K562 (cell line): ENCODE results near the gene AKT1. TPM values are rescaled to one million over a fixed set of nuclear protein-coding genes. Genes with fewer than 3 reads are reported as not detected.

ENCODE experiments used
- BRD9 ChIP-seq: fragments of 450-650 bp; IDR thresholded peaks from 2 replicates; pipeline ENCODE4 v1.6.1; 2018; ENCODE audit warnings: low read depth; ENCODE audit not compliant: partially characterized antibody
- CREB5 ChIP-seq: fragments of 250-450 bp; sonication (Bioruptor Pico); IDR thresholded peaks from 2 replicates; pipeline ENCODE4 v1.5.0; 2020; ENCODE audit warnings: mild to moderate bottlenecking
- CTBP1 ChIP-seq: fragments of 450-650 bp; IDR thresholded peaks from 2 replicates; pipeline ENCODE4 v1.6.1; 2016; ENCODE audit warnings: borderline replicate concordance
- E4F1 ChIP-seq: fragments of 250-450 bp; sonication (Bioruptor Pico); IDR thresholded peaks from 2 replicates; pipeline ENCODE4 v1.5.0; 2021; ENCODE audit warnings: mild to moderate bottlenecking, borderline replicate concordance
- FOXJ3 ChIP-seq: sonication (generic); formaldehyde crosslinking; IDR thresholded peaks from 2 replicates; pipeline ENCODE4 v1.4.0; 2020; ENCODE audit warnings: mild to moderate bottlenecking, missing genetic modification reagents
- GATA2 ChIP-seq: sonication (generic); formaldehyde crosslinking; IDR thresholded peaks from 2 replicates; pipeline ENCODE4 v1.4.0; 2020; ENCODE audit warnings: mild to moderate bottlenecking, missing genetic modification reagents
- GMEB1 ChIP-seq: fragments of 250-450 bp; sonication (Bioruptor Pico); IDR thresholded peaks from 2 replicates; pipeline ENCODE4 v1.4.0; 2020; ENCODE audit warnings: mild to moderate bottlenecking
- JUNB ChIP-seq: fragments of 450-650 bp; formaldehyde crosslinking; conservative IDR thresholded peaks from 2 replicates; pipeline ENCODE4 v1.4.0; 2020; ENCODE audit warnings: mild to moderate bottlenecking
- MLLT1 ChIP-seq, 2 experiments: fragments of 450-650 bp; IDR thresholded peaks; 2 replicates each; pipeline ENCODE4 v1.6.1; 2016
- NONO ChIP-seq, 2 experiments: fragments of 200-400 bp in 1 of 2; fragments of 450-650 bp in 1 of 2; formaldehyde crosslinking in 1 of 2; IDR thresholded peaks; 2 replicates each; pipeline ENCODE4 v1.6.1; 2017; ENCODE audit warnings: low read depth in 2 of 2, mild to moderate bottlenecking in 2 of 2, moderate library complexity in 2 of 2, low read length in 1 of 2
- NR0B1 ChIP-seq: fragments of 450-650 bp; IDR thresholded peaks from one replicate; pipeline ENCODE4 v1.6.1; 2018; ENCODE audit warnings: mild to moderate bottlenecking, moderate library complexity; ENCODE audit not compliant: partially characterized antibody
- PATZ1 ChIP-seq: fragments of 250-450 bp; sonication (Bioruptor Pico); IDR thresholded peaks from 2 replicates; pipeline ENCODE4 v1.5.0; 2020; ENCODE audit warnings: mild to moderate bottlenecking, borderline replicate concordance
- SETDB1 ChIP-seq: IDR thresholded peaks from one replicate; pipeline ENCODE4 v1.6.1; 2012; ENCODE audit warnings: low read length, control low read depth, inconsistent platforms
- ZBTB9 ChIP-seq: fragments of 450-650 bp; formaldehyde crosslinking; IDR thresholded peaks from 2 replicates; pipeline ENCODE4 v1.4.0; 2020; ENCODE audit warnings: mild to moderate bottlenecking, moderate library complexity
- ZNF184 ChIP-seq: sonication (generic); formaldehyde crosslinking; IDR thresholded peaks from 2 replicates; pipeline ENCODE4 v1.5.0; 2020; ENCODE audit warnings: missing genetic modification reagents
- ZNF551 ChIP-seq: fragments of 250-450 bp; sonication (Bioruptor Pico); IDR thresholded peaks from 2 replicates; pipeline ENCODE4 v1.5.0; 2021; ENCODE audit warnings: mild to moderate bottlenecking, moderate library complexity
- ZNF785 ChIP-seq: fragments of 250-450 bp; sonication (Bioruptor Pico); IDR thresholded peaks from 2 replicates; pipeline ENCODE4 v1.4.0; 2020; ENCODE audit warnings: mild to moderate bottlenecking
- polyA plus RNA-seq, 8 experiments: library from polyadenylated mRNA; depleted of rRNA in 4 of 8; stranded (reverse) in 5 of 8; unstranded in 3 of 8; fragments of >200 nt; fragmentation: Nextera tagmentation in 2 of 8; fragmentation: Illumina TruSeq in 1 of 8; extraction: Ambion mirVana in 2 of 8; extraction: Trizol in 1 of 8; gene quantifications; 2 replicates each; pipeline versions ENCODE4 v1.2.1 to v1.2.3, GENCODE V29; 2011 to 2014; ENCODE audit warnings: inconsistent platforms in 1 of 8, missing spikeins in 1 of 8
- total RNA-seq, 7 experiments: library from RNA; depleted of rRNA in 6 of 7; stranded (reverse); fragments of >200 nt in 6 of 7; fragmentation: Illumina TruSeq in 2 of 7; extraction: Trizol in 2 of 7; gene quantifications; 2 replicates each; pipeline versions ENCODE4 v1.2.1 to v1.2.3, GENCODE V29; 2011 to 2021; ENCODE audit warnings: low replicate concordance in 1 of 7

Gene AKT1
- total and polyA plus RNA-seq, 9 of the 15 experiments (the other 6 are each of a cell fraction or from before 2014, with no cell fraction given): 0.49 to 132 (median 75.1) TPM

- TF ChIP-seq ZNF785 (CRISPR knock-in tag) (no peak), E4F1 (CRISPR knock-in tag) (no peak), FOXJ3 (CRISPR knock-in tag) (no peak), JUNB (CRISPR knock-in tag) (no peak), ZNF184 (no peak), ZBTB9 (CRISPR knock-in tag) (no peak), PATZ1 (CRISPR knock-in tag) (no peak), NONO (IDR thresholded peaks at IDR 0.05; ENCODE audit: low read depth in 2 of 2, low read length in 1 of 2) (0 out of 4 replicates have a peak, but pooled peaks of 1 of the 2 experiments have one; percentile 40), GATA2 (CRISPR knock-in tag) (no peak), ZNF551 (CRISPR knock-in tag) (no peak), BRD9 (no peak), GMEB1 (CRISPR knock-in tag) (peak; percentile 78), CTBP1 (peak; percentile 33; the same call in 1 of the 2 replicates), CREB5 (CRISPR knock-in tag) (no peak), SETDB1 (no peak), NR0B1 (no peak), MLLT1 (IDR thresholded peaks at IDR 0.05) (no peak)
Observed at GRCh38 chr14:104729835-104730181, 65.7 kb downstream of the AKT1 start (continued).
